GM23248 (cell line): Measurements from ENCODE around the gene NCOA7. TPM values are rescaled to one million over a fixed set of nuclear protein-coding genes. Genes with fewer than 3 reads are reported as not detected.

Experiments used
- DNase-seq: peaks from one replicate; pipeline ENCODE4 v3.0.0-alpha.2; 2015
- H2AFZ ChIP-seq: fragments of 200-600 bp; sonication (generic); 2 replicates; pipeline ENCODE4 v1.6.1; 2016; ENCODE audit warnings: antibody characterized with exemption
- H3F3A ChIP-seq: fragments of 200-600 bp; sonication (generic); 2 replicates; pipeline ENCODE4 v1.6.1; 2016; ENCODE audit warnings: mild to moderate bottlenecking, antibody characterized with exemption, mixed run types; ENCODE audit not compliant: insufficient read depth
- H3K27ac ChIP-seq: fragments of 200-600 bp; sonication (generic); 2 replicates; pipeline ENCODE4 v1.5.1; 2016; ENCODE audit warnings: mild to moderate bottlenecking
- H3K27me3 ChIP-seq: fragments of 200-600 bp; sonication (generic); replicated peaks from 2 replicates; pipeline ENCODE4 v1.6.1; 2016; ENCODE audit warnings: mild to moderate bottlenecking; ENCODE audit not compliant: insufficient read depth
- H3K36me3 ChIP-seq: fragments of 200-600 bp; sonication (generic); 2 replicates; pipeline ENCODE4 v1.6.1; 2016; ENCODE audit warnings: low read depth, mild to moderate bottlenecking
- H3K4me1 ChIP-seq: fragments of 200-600 bp; sonication (generic); 2 replicates; pipeline ENCODE4 v1.6.1; 2016; ENCODE audit warnings: mild to moderate bottlenecking; ENCODE audit not compliant: insufficient read depth
- H3K4me2 ChIP-seq: fragments of 200-600 bp; sonication (generic); one replicate; pipeline ENCODE4 v1.6.1; 2016; ENCODE audit warnings: mild to moderate bottlenecking; ENCODE audit not compliant: unreplicated experiment
- H3K4me3 ChIP-seq: fragments of 200-600 bp; sonication (generic); 2 replicates; pipeline ENCODE4 v1.5.1; 2016; ENCODE audit warnings: mild to moderate bottlenecking
- H3K79me2 ChIP-seq: fragments of 200-600 bp; sonication (generic); 2 replicates; pipeline ENCODE4 v1.6.1; 2016; ENCODE audit warnings: mild to moderate bottlenecking; ENCODE audit not compliant: insufficient read depth
- H3K9ac ChIP-seq: fragments of 200-600 bp; sonication (generic); 2 replicates; pipeline ENCODE4 v1.6.1; 2016; ENCODE audit warnings: mild to moderate bottlenecking
- H3K9me2 ChIP-seq: fragments of 200-600 bp; sonication (generic); 2 replicates; pipeline ENCODE4 v1.6.1; 2016; ENCODE audit warnings: mixed run types, mild to moderate bottlenecking, moderate library complexity; ENCODE audit not compliant: insufficient read depth
- H3K9me3 ChIP-seq: fragments of 200-600 bp; sonication (generic); one replicate; pipeline ENCODE4 v1.6.1; 2017; ENCODE audit warnings: low read depth
- H4K20me1 ChIP-seq: fragments of 200-600 bp; sonication (generic); 2 replicates; pipeline ENCODE4 v1.6.0; 2016; ENCODE audit not compliant: insufficient read depth
- EZH2 ChIP-seq: fragments of 200-600 bp; sonication (generic); IDR thresholded peaks from 2 replicates; pipeline ENCODE4 v1.6.1; 2018; ENCODE audit warnings: antibody characterized with exemption, mild to moderate bottlenecking; ENCODE audit not compliant: insufficient read depth, poor library complexity, severe bottlenecking
- EZH2phosphoT487 ChIP-seq: fragments of 200-600 bp; sonication (generic); IDR thresholded peaks from 2 replicates; pipeline ENCODE4 v1.6.1; 2018; ENCODE audit warnings: antibody characterized with exemption, moderate library complexity, mild to moderate bottlenecking, low read depth; ENCODE audit not compliant: insufficient read depth
- WGBS, 2 experiments: methylation state at CpG; one replicate each; pipeline ENCODE4 v1.1.6; 2015 to 2017; ENCODE audit warnings: low lambda C conversion rate in 2 of 2, low coverage in 1 of 2; ENCODE audit errors: missing lambda C conversion rate in 2 of 2; 5-methylcytosine and 5-hydroxymethylcytosine counted together
- in situ Hi-C: fragments of 300-500 bp; cut with MboI; formaldehyde crosslinking; loops from 2 replicates; pipeline ENCODE4 v1.15.0; 2020
- polyA plus RNA-seq: library from polyadenylated mRNA; unstranded; fragments of >200 nt; fragmentation: Nextera tagmentation; extraction: Ambion mirVana; gene quantifications from 2 replicates; pipeline ENCODE4 v1.2.1, GENCODE V29; 2016
- total RNA-seq: library from RNA; depleted of rRNA; stranded (reverse); fragments of >200 nt; shearing (Covaris generic); gene quantifications from 2 replicates; pipeline ENCODE4 v1.2.3, GENCODE V29; 2014

NCOA7 gene
- total and polyA plus RNA-seq, 2 experiments from 2014 or later, result 9.5 to 10.2 TPM

GRCh38 chr6:125742464-125743120 lies 48.2 kb upstream of the NCOA7 start:
- Histone ChIP-seq H3K4me2 (no peak overlapping the region), H3K27ac (no peak overlapping the region), H4K20me1 (no peaks in the 10 kb centered on the region), H3K9ac (no peak overlapping the region), H3K9me3 (no peaks in the 10 kb centered on the region), H3K9me2 (no peaks in the 10 kb centered on the region), H3K36me3 (no peaks in the 10 kb centered on the region), H3K27me3 (peaks cover 59% of the 10 kb centered on the region), H3K4me1 (0 out of 2 replicates have a peak, but pooled peaks cover 4% of the 10 kb centered on the region), H3K79me2 (no peaks in the 10 kb centered on the region), H3K4me3 (no peak overlapping the region), H3F3A (no peaks in the 10 kb centered on the region), H2AFZ (no peak overlapping the region)
- no peak for TF ChIP-seq EZH2phosphoT487
- TF ChIP-seq EZH2, result no peak
- in situ Hi-C loops, result no loop called here
- no peak for DNase-seq
- 54 to 57% methylated on average over 5 of the region's 5 CpGs for WGBS, 2 experiments

GRCh38 chr6:125743604-125744003 lies 47.2 kb upstream of the NCOA7 start:
- in situ Hi-C loops, result no loop called here

GRCh38 chr6:125745281-125746018 lies 45.3 kb upstream of the NCOA7 start:
- no peaks in the 10 kb centered on the region for H3K36me3 ChIP-seq
- no peaks in the 10 kb centered on the region for H3K79me2 ChIP-seq
- no peaks in the 10 kb centered on the region for H3K9me3 ChIP-seq
- H3K9me2 ChIP-seq, result no peaks in the 10 kb centered on the region
- in situ Hi-C loops, result no loop called here
- H3K9ac ChIP-seq, result no peak overlapping the region
- H3K27ac ChIP-seq, result no peak overlapping the region
- peaks cover 73% of the 10 kb centered on the region for H3K27me3 ChIP-seq
- H3K4me3 ChIP-seq, result no peak overlapping the region
- no peaks in the 10 kb centered on the region for H4K20me1 ChIP-seq
- H3K4me2 ChIP-seq, result no peak overlapping the region
- H2AFZ ChIP-seq, result no peak overlapping the region
- WGBS, 2 experiments, result 76 to 78% methylated on average over 6 of the region's 6 CpGs
- no peak for DNase-seq
- no peaks in the 10 kb centered on the region for H3F3A ChIP-seq
- H3K4me1 ChIP-seq, result peaks cover 10% of the 10 kb centered on the region
- TF ChIP-seq EZH2 (no peak), EZH2phosphoT487 (no peak)

More at GRCh38 chr6:125743604-125744003, 47.2 kb upstream of the NCOA7 start:
- DNase-seq, result no peak
- H3K9me3 ChIP-seq, result no peaks in the 10 kb centered on the region
- no peaks in the 10 kb centered on the region for H3K79me2 ChIP-seq
- no peaks in the 10 kb centered on the region for H3F3A ChIP-seq
- 69 to 75% methylated on average over 2 of the region's 2 CpGs for WGBS, 2 experiments
- H3K27me3 ChIP-seq, result peaks cover 65% of the 10 kb centered on the region
- no peak overlapping the region for H3K27ac ChIP-seq
- no peak overlapping the region for H3K4me2 ChIP-seq
- no peaks in the 10 kb centered on the region for H4K20me1 ChIP-seq
- H3K9me2 ChIP-seq, result no peaks in the 10 kb centered on the region
- H3K36me3 ChIP-seq, result no peaks in the 10 kb centered on the region
- H2AFZ ChIP-seq, result no peak overlapping the region
- peaks cover 8% of the 10 kb centered on the region for H3K4me1 ChIP-seq
- no peak overlapping the region for H3K9ac ChIP-seq
- TF ChIP-seq EZH2 (no peak), EZH2phosphoT487 (no peak)
- H3K4me3 ChIP-seq, result no peak overlapping the region

- TF ChIP-seq EZH2phosphoT487, result no peak
- TF ChIP-seq EZH2, result peak; percentile 26
- no peaks in the 10 kb centered on the region for H3K9me2 ChIP-seq
- in situ Hi-C loops, result no loop called here
- H3K79me2 ChIP-seq, result no peaks in the 10 kb centered on the region
- no peaks in the 10 kb centered on the region for H3F3A ChIP-seq
- H3K4me2 ChIP-seq, result no peak overlapping the region
- H3K27ac ChIP-seq, result no peak overlapping the region
- H3K9ac ChIP-seq, result no peak overlapping the region
- H4K20me1 ChIP-seq, result no peaks in the 10 kb centered on the region
- H3K4me1 ChIP-seq, result peaks cover 10% of the 10 kb centered on the region
- H2AFZ ChIP-seq, result no peak overlapping the region
- no peaks in the 10 kb centered on the region for H3K36me3 ChIP-seq
- WGBS, 2 experiments, result 88 to 90% methylated on average over 5 of the region's 5 CpGs
- H3K9me3 ChIP-seq, result no peaks in the 10 kb centered on the region
- H3K4me3 ChIP-seq, result no peak overlapping the region
- DNase-seq, result no peak
- peaks cover 78% of the 10 kb centered on the region for H3K27me3 ChIP-seq
These were observed 44.7 kb upstream of the NCOA7 start for GRCh38 chr6:125746019-125746414.
